CD4-positive, alpha-beta T cell (primary cell): Measurements from ENCODE around the gene CPNE7. TPM values are rescaled to one million over a fixed set of nuclear protein-coding genes. Genes with fewer than 3 reads are reported as not detected.

Experiments used
- ATAC-seq: fragments of 200-7000 bp; cut with Tn5 transposase; one replicate; pipeline ENCODE4 v1.10.0; 2022; ENCODE audit warnings: mild to moderate bottlenecking; ENCODE audit not compliant: poor library complexity
- CTCF ChIA-PET: fragments of 350-600 bp; sonication (Branson Sonifier 250); formaldehyde crosslinking; loops from one replicate; lab custom pipeline; 2021; ENCODE audit warnings: antibody characterized with exemption, inconsistent platforms; lab: Charles Lee
- POLR2A ChIA-PET: fragments of 350-600 bp; sonication (Branson Sonifier 250); formaldehyde crosslinking; loops from one replicate; lab custom pipeline; 2021; ENCODE audit warnings: antibody characterized with exemption, inconsistent platforms; lab: Charles Lee
- DNase-seq, 14 experiments: peaks; one replicate each; pipeline ENCODE4 v3.0.0-alpha.2; 2013 to 2020; ENCODE audit warnings: mixed read lengths in 2 of 14
- H3K27ac ChIP-seq, 2 donors: one replicate each; pipeline versions ENCODE4 v1.5.1 to v1.7.0; 2013; ENCODE audit warnings: low read length in 2 of 2, low read depth in 1 of 2, mild to moderate bottlenecking in 1 of 2
- H3K27me3 ChIP-seq, 2 experiments: 1 replicate in 1 of 2; 2 replicates in 1 of 2; pipeline versions ENCODE4 v1.6.1 to v1.7.0; 2013; ENCODE audit warnings: low read length in 2 of 2, control low read depth in 1 of 2, mild to moderate bottlenecking in 1 of 2, moderate library complexity in 1 of 2; ENCODE audit not compliant: insufficient read depth in 2 of 2, control insufficient read depth in 1 of 2
- H3K36me3 ChIP-seq: one replicate; pipeline ENCODE4 v1.6.1; 2013; ENCODE audit warnings: low read length, control low read depth; ENCODE audit not compliant: insufficient read depth
- H3K4me1 ChIP-seq: one replicate; pipeline ENCODE4 v1.6.1; 2013; ENCODE audit warnings: low read length, control low read depth; ENCODE audit not compliant: insufficient read depth
- H3K4me3 ChIP-seq: one replicate; pipeline ENCODE4 v1.5.1; 2013; ENCODE audit warnings: mild to moderate bottlenecking, low read length, moderate library complexity
- H3K9me3 ChIP-seq, 2 experiments: 1 replicate in 1 of 2; 2 replicates in 1 of 2; pipeline versions ENCODE4 v1.6.1 to v1.7.0; 2013; ENCODE audit warnings: low read length in 2 of 2, mild to moderate bottlenecking in 2 of 2, control low read depth in 1 of 2, moderate library complexity in 1 of 2; ENCODE audit not compliant: control insufficient read depth in 1 of 2, insufficient read depth in 1 of 2
- H3K27ac Mint-ChIP-seq: one replicate; pipeline ENCODE4 v1.8.0; 2020; ENCODE audit warnings: mixed read lengths
- H3K27me3 Mint-ChIP-seq: one replicate; pipeline ENCODE4 v1.8.0; 2021; ENCODE audit warnings: mixed read lengths
- H3K36me3 Mint-ChIP-seq: one replicate; pipeline ENCODE4 v1.8.0; 2021; ENCODE audit warnings: low read depth, mixed read lengths
- H3K4me1 Mint-ChIP-seq: one replicate; pipeline ENCODE4 v1.8.0; 2021; ENCODE audit warnings: low read depth, mixed read lengths
- H3K4me3 Mint-ChIP-seq: one replicate; pipeline ENCODE4 v1.8.0; 2020; ENCODE audit warnings: mild to moderate bottlenecking, mixed read lengths
- H3K9me3 Mint-ChIP-seq: one replicate; pipeline ENCODE4 v1.8.0; 2020; ENCODE audit warnings: mixed read lengths
- intact Hi-C, 2 experiments: fragments of 100-400 bp; cut with DNase I in 1 of 2; cut with micrococcal nuclease in 1 of 2; formaldehyde crosslinking; loops; one replicate each; pipeline versions ENCODE4 v1.15.1 to v1.9.0; 2023 to 2025; cut with DNase I, micrococcal nuclease
- total RNA-seq, 174 experiments: library from RNA in 2 of 174; stranded (reverse) in 2 of 174; gene quantifications; one replicate each; pipeline ENCODE4 v1.2.3 and lab custom pipeline; 2021 to 2026
- TF ChIP-seq, protein P1 (sequence below): fragments of 200-600 bp; IDR thresholded peaks from one replicate; pipeline ENCODE4 v1.8.0; 2022; ENCODE audit warnings: antibody characterized with exemption, mild to moderate bottlenecking

The CPNE7 gene
- total RNA-seq, 2 experiments from 2014 or later: 1.0 to 1.3 TPM

DNA sequence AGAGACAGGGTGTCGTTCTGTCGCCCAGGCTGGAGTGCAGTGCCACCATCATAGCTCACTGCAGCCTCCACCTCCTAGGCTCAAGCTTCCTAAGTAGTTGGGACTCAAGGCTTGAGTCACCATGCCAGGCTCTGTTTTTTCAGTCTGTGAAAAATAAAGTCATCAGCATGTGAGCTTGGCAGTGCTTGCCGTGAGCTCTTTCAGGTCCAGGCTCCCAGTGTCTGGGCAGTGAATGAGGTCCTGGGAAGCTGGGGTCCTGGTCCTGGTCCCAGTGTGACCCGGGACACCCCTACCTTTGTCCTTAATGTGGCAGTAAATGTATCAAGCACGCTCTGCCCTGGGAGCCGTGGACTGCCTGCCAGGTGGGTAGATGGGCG is 38.0 kb upstream of the CPNE7 start:
- H3K27me3 ChIP-seq: no peaks in the 10 kb centered on the region
- no peak overlapping the region for H3K27ac ChIP-seq
- no peaks in the 10 kb centered on the region for H3K9me3 Mint-ChIP-seq
- H3K36me3 Mint-ChIP-seq: peaks cover 44% of the 10 kb centered on the region
- peaks cover 34% of the 10 kb centered on the region for H3K4me1 ChIP-seq
- no peak overlapping the region for H3K4me3 ChIP-seq
- H3K4me1 Mint-ChIP-seq: peaks cover 25% of the 10 kb centered on the region
- intact Hi-C loops: no loop called here
- ATAC-seq (no peak), DNase-seq (no peak)
- H3K27me3 Mint-ChIP-seq: no peaks in the 10 kb centered on the region
- no peaks in the 10 kb centered on the region for H3K9me3 ChIP-seq
- peaks cover 40% of the 10 kb centered on the region for H3K36me3 ChIP-seq
- POLR2A ChIA-PET: interaction anchor here (1.4 kb wide), 1 partner anchor 11 kb away, joined by 3 read pairs; no protein-coding TSS in a partner anchor
- H3K27ac Mint-ChIP-seq: peak overlapping the region; percentile 12
- no peak overlapping the region for H3K4me3 Mint-ChIP-seq
- CTCF ChIA-PET: no interaction called here
- TF ChIP-seq, protein P1, sequence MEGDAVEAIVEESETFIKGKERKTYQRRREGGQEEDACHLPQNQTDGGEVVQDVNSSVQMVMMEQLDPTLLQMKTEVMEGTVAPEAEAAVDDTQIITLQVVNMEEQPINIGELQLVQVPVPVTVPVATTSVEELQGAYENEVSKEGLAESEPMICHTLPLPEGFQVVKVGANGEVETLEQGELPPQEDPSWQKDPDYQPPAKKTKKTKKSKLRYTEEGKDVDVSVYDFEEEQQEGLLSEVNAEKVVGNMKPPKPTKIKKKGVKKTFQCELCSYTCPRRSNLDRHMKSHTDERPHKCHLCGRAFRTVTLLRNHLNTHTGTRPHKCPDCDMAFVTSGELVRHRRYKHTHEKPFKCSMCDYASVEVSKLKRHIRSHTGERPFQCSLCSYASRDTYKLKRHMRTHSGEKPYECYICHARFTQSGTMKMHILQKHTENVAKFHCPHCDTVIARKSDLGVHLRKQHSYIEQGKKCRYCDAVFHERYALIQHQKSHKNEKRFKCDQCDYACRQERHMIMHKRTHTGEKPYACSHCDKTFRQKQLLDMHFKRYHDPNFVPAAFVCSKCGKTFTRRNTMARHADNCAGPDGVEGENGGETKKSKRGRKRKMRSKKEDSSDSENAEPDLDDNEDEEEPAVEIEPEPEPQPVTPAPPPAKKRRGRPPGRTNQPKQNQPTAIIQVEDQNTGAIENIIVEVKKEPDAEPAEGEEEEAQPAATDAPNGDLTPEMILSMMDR: no peak

DNA sequence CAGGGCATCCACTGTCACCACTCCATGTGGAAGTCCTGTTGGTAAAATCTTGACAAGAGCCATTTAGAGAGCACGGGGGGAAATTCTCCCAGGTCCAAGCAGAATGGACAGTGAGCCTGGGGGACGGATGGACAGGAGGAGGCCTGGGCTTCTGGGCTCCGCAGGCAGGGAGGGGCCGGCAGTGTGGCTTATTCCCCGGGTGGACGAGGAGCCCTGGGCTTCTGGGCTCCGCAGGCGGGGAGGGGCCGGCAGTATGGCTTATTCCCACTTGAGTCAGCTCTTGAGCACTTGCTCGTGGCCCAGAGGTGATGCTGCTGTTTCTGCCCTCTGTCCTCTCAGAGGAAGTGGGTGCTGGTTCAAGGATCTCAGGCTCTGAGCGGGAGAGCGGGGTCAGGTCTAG is 37.3 kb upstream of the CPNE7 start:
- ATAC-seq: no peak
- H3K27me3 ChIP-seq: no peaks in the 10 kb centered on the region
- TF ChIP-seq, protein P1: no peak
- no peak for DNase-seq
- peaks cover 45% of the 10 kb centered on the region for H3K36me3 Mint-ChIP-seq
- H3K27ac Mint-ChIP-seq: no peak overlapping the region
- H3K4me1 Mint-ChIP-seq: peaks cover 26% of the 10 kb centered on the region
- H3K27ac ChIP-seq: no peak overlapping the region
- intact Hi-C loops: no loop called here
- H3K4me3 Mint-ChIP-seq: no peak overlapping the region
- peaks cover 33% of the 10 kb centered on the region for H3K4me1 ChIP-seq
- peaks cover 40% of the 10 kb centered on the region for H3K36me3 ChIP-seq
- POLR2A ChIA-PET: interaction anchor here (1.4 kb wide), 1 partner anchor 10 kb away, joined by 3 read pairs; no protein-coding TSS in a partner anchor
- H3K9me3 ChIP-seq: no peaks in the 10 kb centered on the region
- CTCF ChIA-PET: interaction anchor here (0.5 kb wide), 1 partner anchor 204 kb away, joined by 4 read pairs; no protein-coding TSS in a partner anchor
- H3K9me3 Mint-ChIP-seq: no peaks in the 10 kb centered on the region
- H3K27me3 Mint-ChIP-seq: no peaks in the 10 kb centered on the region
- H3K4me3 ChIP-seq: no peak overlapping the region

DNA sequence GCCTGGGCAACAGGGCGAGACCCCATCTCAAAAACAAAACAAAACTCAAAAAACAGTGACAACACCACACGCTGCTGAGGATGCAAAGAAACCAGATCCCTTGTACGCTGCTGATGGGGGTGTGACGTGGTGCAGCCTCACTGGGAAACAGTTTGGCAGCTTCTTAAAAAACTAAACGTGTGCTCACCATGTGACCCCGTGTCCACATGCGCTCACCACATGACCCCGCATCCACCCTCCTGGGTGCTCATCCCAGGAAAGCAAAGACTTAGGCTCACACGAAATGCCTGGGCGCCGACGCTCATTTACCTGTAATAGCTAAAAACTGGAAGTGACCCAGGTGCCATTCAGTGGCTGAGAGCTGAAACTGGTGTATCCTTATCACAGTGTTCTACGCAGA is 35.0 kb upstream of the CPNE7 start:
- POLR2A ChIA-PET: interaction anchor here (1.2 to 1.7 kb wide), 2 partner anchors 9 to 33 kb away, joined by 3 to 5 read pairs; partner anchors contain the start of gene SPG7

More for the DNA sequence above, 35.0 kb upstream of the CPNE7 start:
- H3K4me1 ChIP-seq: peaks cover 10% of the 10 kb centered on the region
- Mint-ChIP-seq H3K4me1 (peaks cover 4% of the 10 kb centered on the region), H3K4me3 (no peak overlapping the region), H3K9me3 (no peaks in the 10 kb centered on the region), H3K27me3 (no peaks in the 10 kb centered on the region), H3K36me3 (peaks cover 34% of the 10 kb centered on the region), H3K27ac (no peak overlapping the region)
- H3K27me3 ChIP-seq: no peaks in the 10 kb centered on the region
- no peak overlapping the region for H3K4me3 ChIP-seq
- peaks cover 53% of the 10 kb centered on the region for H3K36me3 ChIP-seq
- no peak overlapping the region for H3K27ac ChIP-seq
- ATAC-seq: no peak
- intact Hi-C loops: no loop called here
- DNase-seq: no peak
- TF ChIP-seq, protein P1: no peak
- CTCF ChIA-PET: no interaction called here
- no peaks in the 10 kb centered on the region for H3K9me3 ChIP-seq
